NCI-H1417 treated with DMSO at 0.1 percent for 48 hours (cell line): ENCODE data around the gene PRAC1.

ENCODE experiments used
- DNase-seq: peaks from one replicate; lab custom pipeline; 2025; lab: John Stamatoyannopoulos, UW

The PRAC1 gene

GRCh38 chr17:48747445-48748363 lies 25.4 kb upstream of the PRAC1 start:
- no peak for DNase-seq

GRCh38 chr17:48746916-48747444 lies 24.7 kb upstream of the PRAC1 start:
- DNase-seq, result no peak

- DNase-seq, result no peak
Measured at GRCh38 chr17:48745381-48746275, 23.3 kb upstream of the PRAC1 start.

- no peak for DNase-seq
Measured at GRCh38 chr17:48740537-48740936, 18.2 kb upstream of the PRAC1 start.

- DNase-seq, result no peak
Measured at GRCh38 chr17:48738803-48739526, 16.6 kb upstream of the PRAC1 start.

GRCh38 chr17:48738424-48738802 lies 16.1 kb upstream of the PRAC1 start:
- DNase-seq, result no peak

- DNase-seq, result no peak
Measured at GRCh38 chr17:48737330-48738043, 15.2 kb upstream of the PRAC1 start.

- no peak for DNase-seq
Measured at GRCh38 chr17:48735062-48735351, 12.7 kb upstream of the PRAC1 start.

- DNase-seq, result no peak
Measured at GRCh38 chr17:48734333-48735061, 12.2 kb upstream of the PRAC1 start.

- no peak for DNase-seq
Measured at GRCh38 chr17:48733632-48734328, 11.5 kb upstream of the PRAC1 start.

GRCh38 chr17:48732688-48733629 lies 10.6 kb upstream of the PRAC1 start:
- DNase-seq, result no peak

- DNase-seq, result no peak
Measured at GRCh38 chr17:48731355-48731754, 9.0 kb upstream of the PRAC1 start.

- DNase-seq, result no peak
Measured at GRCh38 chr17:48730240-48730550, 7.9 kb upstream of the PRAC1 start.

- no peak for DNase-seq
Measured at GRCh38 chr17:48729335-48730239, 7.3 kb upstream of the PRAC1 start.

- peak; percentile 29 for DNase-seq
Measured at GRCh38 chr17:48728232-48729231, 6.2 kb upstream of the PRAC1 start, which contains the start of gene HOXB13. TSS of gene HOXB13 (minus strand) at chr17:48728750. CDS start at chr17:48728593, 157 bp downstream.

GRCh38 chr17:48727415-48728175 lies 5.3 kb upstream of the PRAC1 start:
- no peak for DNase-seq
